Measurements from ENCODE around the gene SIK3.

Gene SIK3

DNA sequence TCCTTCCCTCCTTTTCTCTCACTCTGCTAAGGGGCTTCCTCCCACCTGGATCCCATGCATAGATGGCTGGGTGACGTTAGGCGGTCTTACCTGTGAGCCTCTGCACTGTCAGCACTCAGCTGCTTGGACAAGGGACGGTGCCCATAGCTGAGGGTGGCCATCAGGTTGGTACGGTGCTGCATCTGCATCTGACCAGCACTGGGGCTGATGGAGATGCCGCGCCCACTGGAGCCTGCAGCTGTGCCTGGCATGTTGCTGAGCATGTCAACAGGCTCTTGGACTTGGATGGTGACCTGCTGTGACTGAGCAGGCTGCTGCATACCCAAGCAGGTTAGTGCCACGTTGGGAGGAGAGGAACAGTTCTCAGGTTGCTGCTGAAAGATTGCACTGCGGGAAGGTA is 239.1 kb downstream of the SIK3 start:
- TF ChIP-seq MAX (IDR thresholded peaks at IDR 0.05; ENCODE audit: low read depth, low read length) (no peak), MYC (IDR thresholded peaks at IDR 0.05; ENCODE audit: low read depth, low read length) (no peak), POLR2A (IDR thresholded peaks at IDR 0.05; ENCODE audit: extremely low read depth, insufficient read length) (no peak), CTCF (IDR thresholded peaks at IDR 0.05; ENCODE audit: low read depth, low read length) (no peak)
- no peak overlapping the region for H3K4me3 ChIP-seq (ENCODE audit: low read depth, low read length)
- DNase-seq (ENCODE audit: low read depth) = no peak

GRCh38 chr11:116857936-116858335 is 240.3 kb downstream of the SIK3 start:
- DNase-seq (ENCODE audit: low read depth) = no peak
- TF ChIP-seq CTCF (IDR thresholded peaks at IDR 0.05; ENCODE audit: low read depth, low read length) = no peak
- no peak for TF ChIP-seq MAX (IDR thresholded peaks at IDR 0.05; ENCODE audit: low read depth, low read length)
- TF ChIP-seq MYC (IDR thresholded peaks at IDR 0.05; ENCODE audit: low read depth, low read length) = no peak
- TF ChIP-seq POLR2A (IDR thresholded peaks at IDR 0.05; ENCODE audit: extremely low read depth, insufficient read length) = no peak
- no peak overlapping the region for H3K4me3 ChIP-seq (ENCODE audit: low read depth, low read length)

DNA sequence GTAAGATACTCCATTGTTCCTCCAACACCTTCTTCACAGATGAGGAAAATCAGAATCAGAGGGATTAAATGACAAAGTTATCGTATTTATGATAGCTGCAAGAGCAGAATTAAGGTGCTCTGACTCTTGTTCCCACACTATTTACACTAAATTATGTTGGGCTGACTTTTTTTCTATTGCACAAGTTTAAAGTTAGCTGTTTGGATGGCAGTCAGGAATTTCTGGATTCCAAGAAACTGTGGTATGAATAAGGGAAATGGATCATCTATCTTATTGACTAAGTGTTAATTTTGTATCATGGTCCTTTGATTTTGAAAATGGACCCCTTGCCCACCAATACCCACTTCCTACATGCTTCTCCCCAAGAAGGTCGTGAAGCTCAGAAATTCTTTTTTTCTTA is 240.9 kb downstream of the SIK3 start:
- DNase-seq (ENCODE audit: low read depth) = no peak
- TF ChIP-seq CTCF (IDR thresholded peaks at IDR 0.05; ENCODE audit: low read depth, low read length) (no peak), MAX (IDR thresholded peaks at IDR 0.05; ENCODE audit: low read depth, low read length) (no peak), MYC (IDR thresholded peaks at IDR 0.05; ENCODE audit: low read depth, low read length) (no peak), POLR2A (IDR thresholded peaks at IDR 0.05; ENCODE audit: extremely low read depth, insufficient read length) (no peak)

DNA sequence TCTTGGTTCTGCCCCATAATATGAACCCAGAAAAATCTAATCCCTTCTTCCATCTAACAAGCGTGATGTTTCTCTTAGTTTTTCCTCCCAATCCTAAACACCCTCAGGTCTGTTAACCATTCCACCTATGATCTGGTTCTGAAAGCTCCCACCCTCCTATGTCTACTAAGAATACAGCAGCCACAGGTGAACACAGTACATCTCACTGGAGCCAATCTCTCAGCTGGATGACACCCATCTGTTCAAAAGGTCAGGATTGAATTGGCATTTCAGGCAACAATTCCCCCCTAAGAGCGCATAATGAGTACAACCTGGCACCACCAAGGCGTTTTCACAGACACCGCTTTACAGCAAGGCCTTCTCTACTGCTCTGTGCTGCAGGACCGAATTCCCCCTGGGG is 241.8 kb downstream of the SIK3 start:
- TF ChIP-seq MAX (IDR thresholded peaks at IDR 0.05; ENCODE audit: low read depth, low read length) = no peak
- TF ChIP-seq MYC (IDR thresholded peaks at IDR 0.05; ENCODE audit: low read depth, low read length) = no peak
- no peak for TF ChIP-seq POLR2A (IDR thresholded peaks at IDR 0.05; ENCODE audit: extremely low read depth, insufficient read length)
- no peak for TF ChIP-seq CTCF (IDR thresholded peaks at IDR 0.05; ENCODE audit: low read depth, low read length)
- H3K4me3 ChIP-seq (ENCODE audit: low read depth, low read length) = no peak overlapping the region
- DNase-seq (ENCODE audit: low read depth) = no peak

More for the DNA sequence above, 240.9 kb downstream of the SIK3 start:
- no peak overlapping the region for H3K4me3 ChIP-seq (ENCODE audit: low read depth, low read length)

DNA sequence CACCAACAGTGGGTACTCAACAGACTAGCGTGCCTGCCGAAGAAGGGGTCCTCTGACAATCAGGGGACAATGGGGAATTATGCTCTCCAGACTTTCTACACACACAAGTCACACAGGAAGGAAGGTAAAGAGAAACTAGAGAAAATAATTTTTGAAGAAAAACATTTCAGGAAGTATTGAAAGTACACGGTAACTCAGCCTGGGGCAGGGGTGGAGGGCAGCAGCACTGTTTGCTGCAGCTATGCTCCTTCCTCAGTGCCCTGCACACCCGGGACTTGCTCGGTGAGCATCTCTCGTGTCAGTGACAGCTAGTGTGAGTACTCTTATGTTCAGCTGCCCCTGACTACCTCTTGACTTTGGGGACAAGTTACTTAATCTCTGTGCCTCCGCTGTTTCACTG is 242.8 kb downstream of the SIK3 start:
- H3K4me3 ChIP-seq (ENCODE audit: low read depth, low read length) = no peak overlapping the region
- peak; percentile 31 for DNase-seq (ENCODE audit: low read depth)
- TF ChIP-seq POLR2A (IDR thresholded peaks at IDR 0.05; ENCODE audit: extremely low read depth, insufficient read length) (no peak), CTCF (IDR thresholded peaks at IDR 0.05; ENCODE audit: low read depth, low read length) (no peak), MAX (IDR thresholded peaks at IDR 0.05; ENCODE audit: low read depth, low read length) (no peak), MYC (IDR thresholded peaks at IDR 0.05; ENCODE audit: low read depth, low read length) (no peak)
